ENCODE measurements around the gene OMP. TPM values are rescaled to one million over a fixed set of nuclear protein-coding genes. Genes with fewer than 3 reads are reported as not detected.
"Not testable (repeated sequence)": the region's sequence is repeated elsewhere in the genome, so short reads cannot be mapped to it uniquely, and the experiment has no call there.

The OMP gene
- total and polyA plus RNA-seq, 2 experiments from 2014 or later = not detected

DNA sequence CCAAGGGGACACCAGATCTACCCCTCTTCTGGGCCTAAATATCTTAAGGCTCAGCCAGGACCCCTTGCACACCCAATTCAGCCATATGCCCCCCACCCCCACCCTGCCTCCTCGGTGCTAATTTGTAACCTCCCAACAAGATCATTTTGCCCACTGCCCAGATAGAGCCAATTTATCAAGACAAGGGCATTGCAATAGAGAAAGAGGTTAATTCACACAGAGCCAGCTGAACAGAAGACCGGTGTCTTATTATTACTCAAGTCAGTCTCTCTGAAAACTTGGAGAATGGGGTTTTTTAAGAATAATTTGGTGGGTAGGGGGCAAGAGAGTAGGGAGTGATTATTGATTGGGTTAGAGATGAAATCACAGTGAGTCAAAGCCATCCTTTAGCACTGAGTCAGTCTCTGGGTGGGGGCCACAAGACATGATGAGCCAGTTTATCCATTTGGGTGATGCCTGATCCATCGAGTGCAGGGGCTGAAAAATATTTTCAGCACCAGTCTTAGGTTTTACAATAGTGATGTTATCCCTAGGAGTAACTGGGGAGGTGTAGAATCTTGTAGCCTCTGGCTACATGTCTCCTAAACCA is 45.7 kb upstream of the OMP start:
- TF ChIP-seq, protein P1, sequence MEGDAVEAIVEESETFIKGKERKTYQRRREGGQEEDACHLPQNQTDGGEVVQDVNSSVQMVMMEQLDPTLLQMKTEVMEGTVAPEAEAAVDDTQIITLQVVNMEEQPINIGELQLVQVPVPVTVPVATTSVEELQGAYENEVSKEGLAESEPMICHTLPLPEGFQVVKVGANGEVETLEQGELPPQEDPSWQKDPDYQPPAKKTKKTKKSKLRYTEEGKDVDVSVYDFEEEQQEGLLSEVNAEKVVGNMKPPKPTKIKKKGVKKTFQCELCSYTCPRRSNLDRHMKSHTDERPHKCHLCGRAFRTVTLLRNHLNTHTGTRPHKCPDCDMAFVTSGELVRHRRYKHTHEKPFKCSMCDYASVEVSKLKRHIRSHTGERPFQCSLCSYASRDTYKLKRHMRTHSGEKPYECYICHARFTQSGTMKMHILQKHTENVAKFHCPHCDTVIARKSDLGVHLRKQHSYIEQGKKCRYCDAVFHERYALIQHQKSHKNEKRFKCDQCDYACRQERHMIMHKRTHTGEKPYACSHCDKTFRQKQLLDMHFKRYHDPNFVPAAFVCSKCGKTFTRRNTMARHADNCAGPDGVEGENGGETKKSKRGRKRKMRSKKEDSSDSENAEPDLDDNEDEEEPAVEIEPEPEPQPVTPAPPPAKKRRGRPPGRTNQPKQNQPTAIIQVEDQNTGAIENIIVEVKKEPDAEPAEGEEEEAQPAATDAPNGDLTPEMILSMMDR (IDR thresholded peaks at IDR 0.05; ENCODE audit: low read depth, low read length) = no peak
- H3K9me3 ChIP-seq (ENCODE audit: low read depth) = no peaks in the 10 kb centered on the region
- no peaks in the 10 kb centered on the region for H3K4me1 ChIP-seq (ENCODE audit: low read depth)
- no peaks in the 10 kb centered on the region for H3K36me3 ChIP-seq
- no peak for DNase-seq (ENCODE audit: low read depth in 1 of 2, low spot score in 1 of 2)
- H3K4me3 ChIP-seq = no peak overlapping the region
- H3K27ac ChIP-seq = no peak overlapping the region
- H3K27me3 ChIP-seq = no peaks in the 10 kb centered on the region

DNA sequence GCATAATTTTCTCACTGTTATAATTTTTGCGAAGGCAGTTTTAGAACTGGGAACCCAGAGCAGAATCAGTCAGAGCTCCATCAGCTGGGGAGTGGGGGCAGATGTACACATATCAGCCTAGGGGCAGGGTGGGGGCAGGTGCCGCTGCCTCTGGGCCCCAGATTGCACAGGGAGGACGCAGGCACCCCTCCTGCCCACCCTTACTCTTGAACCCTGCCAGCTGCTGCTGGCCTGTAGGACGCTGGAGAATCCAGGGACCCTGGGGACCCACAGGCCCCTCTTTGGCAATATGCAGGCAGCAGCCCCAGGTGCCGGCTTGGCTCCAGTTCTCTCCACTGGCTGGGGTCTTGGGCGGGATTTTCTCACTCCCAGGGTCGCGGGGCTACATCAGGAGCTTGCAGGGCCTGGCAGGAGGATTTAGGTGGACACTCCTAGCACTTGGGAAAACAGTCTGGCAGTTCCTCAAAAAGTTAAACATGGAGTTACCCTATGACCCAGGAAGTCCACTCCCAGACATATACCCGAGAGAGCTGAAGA is 44.6 kb upstream of the OMP start:
- H3K9me3 ChIP-seq (ENCODE audit: low read depth) = no peaks in the 10 kb centered on the region
- H3K36me3 ChIP-seq = no peaks in the 10 kb centered on the region
- no peak for DNase-seq (ENCODE audit: low read depth in 1 of 2, low spot score in 1 of 2)
- H3K27ac ChIP-seq = no peak overlapping the region
- H3K27me3 ChIP-seq = no peaks in the 10 kb centered on the region
- no peak overlapping the region for H3K4me3 ChIP-seq
- H3K4me1 ChIP-seq (ENCODE audit: low read depth) = no peaks in the 10 kb centered on the region
- TF ChIP-seq, protein P1 (IDR thresholded peaks at IDR 0.05; ENCODE audit: low read depth, low read length) = no peak

DNA sequence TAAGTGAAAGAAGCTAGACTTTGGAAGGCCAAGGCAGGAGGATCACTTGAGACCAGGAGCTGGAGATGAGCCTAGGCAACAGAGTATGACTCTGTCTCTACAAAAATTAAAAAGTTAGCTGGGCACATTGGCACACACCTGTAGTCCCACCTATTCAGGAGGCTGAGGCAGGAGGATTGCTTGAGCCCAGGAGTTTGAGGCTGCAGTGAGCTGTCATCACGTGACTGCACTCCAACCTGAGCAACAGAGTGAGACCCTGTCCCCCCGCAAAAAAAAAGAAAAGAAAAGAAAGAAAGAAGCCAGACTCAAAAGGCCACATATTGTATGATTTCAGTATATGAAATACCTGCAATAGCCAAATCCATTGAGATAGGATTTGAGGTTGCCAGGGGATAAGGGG is 43.7 kb upstream of the OMP start:
- no peaks in the 10 kb centered on the region for H3K36me3 ChIP-seq
- H3K4me1 ChIP-seq (ENCODE audit: low read depth) = no peaks in the 10 kb centered on the region
- no peak for DNase-seq (ENCODE audit: low read depth in 1 of 2, low spot score in 1 of 2)
- no peaks in the 10 kb centered on the region for H3K27me3 ChIP-seq
- TF ChIP-seq, protein P1 (IDR thresholded peaks at IDR 0.05; ENCODE audit: low read depth, low read length) = no peak
- H3K4me3 ChIP-seq = no peak overlapping the region
- H3K27ac ChIP-seq = no peak overlapping the region
- no peaks in the 10 kb centered on the region for H3K9me3 ChIP-seq (ENCODE audit: low read depth)

DNA sequence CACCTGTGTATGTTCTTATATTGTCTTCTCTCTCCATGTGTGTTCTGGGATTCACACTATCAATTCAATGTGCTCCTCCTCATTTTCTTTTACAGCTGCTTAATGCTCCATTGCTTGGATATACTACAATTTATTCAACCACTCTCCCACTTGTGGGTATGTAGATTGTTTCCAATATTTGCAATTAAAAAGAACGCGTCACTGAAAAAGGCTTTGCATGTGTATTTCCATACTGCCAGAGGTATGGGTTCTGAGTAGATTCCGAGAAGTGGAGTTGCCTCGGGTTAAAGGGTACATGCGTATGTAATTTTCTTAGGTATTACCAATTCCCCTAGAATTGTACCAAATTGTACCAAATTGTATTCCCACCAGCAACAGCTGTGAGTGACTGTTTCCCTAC is 42.8 kb upstream of the OMP start:
- DNase-seq (ENCODE audit: low read depth in 1 of 2, low spot score in 1 of 2) = no peak
- Histone ChIP-seq H3K4me1 (ENCODE audit: low read depth) (no peaks in the 10 kb centered on the region), H3K9me3 (ENCODE audit: low read depth) (no peaks in the 10 kb centered on the region), H3K27ac (no peak overlapping the region), H3K27me3 (no peaks in the 10 kb centered on the region), H3K36me3 (no peaks in the 10 kb centered on the region), H3K4me3 (no peak overlapping the region)
- TF ChIP-seq, protein P1 (IDR thresholded peaks at IDR 0.05; ENCODE audit: low read depth, low read length) = no peak

DNA sequence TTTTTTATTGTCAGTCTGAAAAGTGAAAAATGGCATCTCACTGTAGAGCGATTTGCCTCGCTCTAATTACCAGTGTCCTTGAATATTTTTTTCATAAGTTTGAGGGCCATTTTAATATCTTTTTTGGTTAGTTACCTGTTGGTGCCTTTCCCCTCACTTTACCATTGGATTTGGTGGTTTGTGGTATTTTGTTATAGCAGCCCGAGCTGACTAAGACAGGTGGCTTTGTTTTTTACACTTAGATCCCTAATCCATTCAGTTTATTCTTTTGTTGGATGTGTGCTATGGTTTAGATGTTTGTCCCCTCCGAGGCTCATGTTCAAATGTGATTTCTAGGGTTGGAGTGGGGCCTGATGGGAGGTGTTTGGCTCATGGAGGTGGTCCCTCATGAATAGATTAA is 42.4 kb upstream of the OMP start:
- no peak overlapping the region for H3K4me3 ChIP-seq
- no peaks in the 10 kb centered on the region for H3K9me3 ChIP-seq (ENCODE audit: low read depth)
- H3K4me1 ChIP-seq (ENCODE audit: low read depth) = no peaks in the 10 kb centered on the region
- no peak overlapping the region for H3K27ac ChIP-seq
- no peak for DNase-seq (ENCODE audit: low read depth in 1 of 2, low spot score in 1 of 2)
- TF ChIP-seq, protein P1 (IDR thresholded peaks at IDR 0.05; ENCODE audit: low read depth, low read length) = no peak
- H3K36me3 ChIP-seq = no peaks in the 10 kb centered on the region
- H3K27me3 ChIP-seq = no peaks in the 10 kb centered on the region

DNA sequence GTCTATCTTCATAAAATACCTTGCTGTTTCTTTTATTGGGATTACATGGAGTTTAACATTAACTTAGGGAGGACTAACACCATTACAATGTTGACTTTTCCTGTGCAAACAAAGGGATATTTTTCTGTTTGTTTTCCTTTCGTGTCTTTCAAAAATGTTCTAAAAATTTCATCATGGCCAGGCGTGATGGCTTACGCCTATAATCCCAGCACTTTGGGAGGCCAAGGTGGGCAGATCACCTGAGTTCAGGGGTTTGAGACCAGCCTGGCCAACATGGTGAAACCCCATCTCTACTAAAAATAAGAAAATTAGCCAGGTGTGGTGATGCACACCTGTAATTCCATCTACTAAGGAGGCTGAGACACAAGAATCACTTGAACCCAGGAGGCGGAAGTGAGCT is 41.4 kb upstream of the OMP start:
- H3K9me3 ChIP-seq (ENCODE audit: low read depth); H3K36me3 ChIP-seq; DNase-seq (ENCODE audit: low read depth in 1 of 2, low spot score in 1 of 2); H3K4me3 ChIP-seq; H3K4me1 ChIP-seq (ENCODE audit: low read depth); H3K27me3 ChIP-seq; H3K27ac ChIP-seq: not testable (repeated sequence)

Measured in cardiac muscle cell (in vitro differentiated cells and primary cell).